GM12874 (cell line): Measurements from ENCODE around the gene SLC1A3.

Experiments
- CTCF ChIP-seq: IDR thresholded peaks from 2 replicates; pipeline ENCODE4 v1.5.1; 2011; ENCODE audit warnings: low read depth, mild to moderate bottlenecking, control low read depth, low read length, moderate library complexity; ENCODE audit not compliant: insufficient read depth

SLC1A3 gene

DNA sequence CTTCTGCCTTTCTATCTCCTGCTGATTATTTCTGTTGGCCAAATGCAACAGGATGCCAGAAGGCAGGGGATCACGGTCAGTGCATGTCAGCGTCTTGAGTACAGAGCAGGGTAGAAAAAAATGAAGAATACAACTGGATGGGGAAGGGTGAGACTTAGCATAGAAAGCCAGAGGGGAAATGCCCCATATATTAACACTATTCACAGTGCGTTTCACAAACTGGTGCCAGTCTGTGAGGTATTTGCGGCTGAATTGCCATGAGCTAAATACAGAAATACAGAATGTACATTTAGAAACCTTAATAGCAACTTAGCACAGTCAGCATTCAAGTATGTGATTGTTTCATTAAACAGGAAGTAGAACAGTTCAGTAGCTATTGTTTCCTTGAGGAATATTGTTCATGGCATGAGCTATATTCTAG lies 31.0 kb upstream of the SLC1A3 start:
- no peak for TF ChIP-seq CTCF

DNA sequence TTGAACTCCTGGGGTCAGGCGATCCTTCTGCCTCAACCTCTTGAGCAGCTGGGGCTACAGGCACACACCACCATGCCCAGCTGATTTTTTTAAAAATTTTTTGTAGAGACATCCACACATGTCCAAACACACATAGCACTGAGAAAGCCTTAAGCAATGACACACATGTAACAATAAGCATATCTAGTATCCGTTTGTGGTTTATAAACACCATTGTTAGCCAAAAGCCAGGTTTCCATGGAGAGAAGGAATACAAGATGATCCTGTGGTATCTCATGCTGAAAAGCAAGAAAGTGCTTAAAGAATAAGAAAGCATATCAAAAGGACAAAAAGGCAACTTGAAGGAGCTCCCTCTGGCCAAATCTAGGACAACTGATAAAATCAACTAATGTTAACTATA lies 29.7 kb upstream of the SLC1A3 start:
- no peak for TF ChIP-seq CTCF

GRCh38 chr5:36581070-36581469 lies 25.3 kb upstream of the SLC1A3 start:
- no peak for TF ChIP-seq CTCF

DNA sequence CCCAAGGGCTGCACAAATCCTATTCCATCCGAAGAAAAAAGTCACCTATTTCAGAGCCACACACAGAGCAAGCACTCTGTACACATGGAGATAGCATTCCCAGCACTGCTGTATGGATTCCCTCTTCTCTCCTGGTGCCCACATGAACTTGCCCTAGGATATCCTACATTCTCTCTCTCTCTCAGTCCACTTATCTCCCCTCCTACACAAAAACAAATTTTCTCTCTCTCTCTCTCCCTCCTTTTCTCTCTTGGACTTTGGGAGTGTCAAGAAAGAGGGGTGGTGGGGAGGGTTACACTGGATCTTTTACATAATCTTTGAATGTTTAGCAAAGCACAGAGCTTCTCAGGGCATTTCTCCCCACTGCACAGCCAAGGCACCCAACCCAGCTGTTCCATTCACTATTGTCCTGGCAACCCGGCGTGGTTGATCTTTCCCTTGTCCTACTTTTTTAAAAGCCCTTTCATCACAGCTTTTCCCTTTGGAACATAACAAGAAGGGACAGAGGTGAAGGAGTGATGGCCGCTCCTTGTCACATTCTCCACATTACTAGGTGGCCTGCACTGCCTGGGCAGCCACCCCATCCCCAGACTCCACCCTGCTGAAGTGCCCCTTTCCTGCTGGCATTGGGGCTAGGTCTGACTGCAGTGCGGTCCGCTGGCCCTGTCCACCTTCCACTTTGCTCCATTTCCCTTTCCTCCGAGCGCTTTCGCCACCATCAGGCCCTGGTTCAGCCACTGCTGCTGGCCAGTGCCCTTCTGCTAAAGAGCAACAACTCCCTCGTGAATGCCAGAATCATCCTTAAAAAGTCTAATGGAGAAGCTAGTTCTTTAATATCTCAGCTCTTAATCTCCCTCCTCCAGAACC lies 22.2 kb upstream of the SLC1A3 start:
- TF ChIP-seq CTCF: no peak

DNA sequence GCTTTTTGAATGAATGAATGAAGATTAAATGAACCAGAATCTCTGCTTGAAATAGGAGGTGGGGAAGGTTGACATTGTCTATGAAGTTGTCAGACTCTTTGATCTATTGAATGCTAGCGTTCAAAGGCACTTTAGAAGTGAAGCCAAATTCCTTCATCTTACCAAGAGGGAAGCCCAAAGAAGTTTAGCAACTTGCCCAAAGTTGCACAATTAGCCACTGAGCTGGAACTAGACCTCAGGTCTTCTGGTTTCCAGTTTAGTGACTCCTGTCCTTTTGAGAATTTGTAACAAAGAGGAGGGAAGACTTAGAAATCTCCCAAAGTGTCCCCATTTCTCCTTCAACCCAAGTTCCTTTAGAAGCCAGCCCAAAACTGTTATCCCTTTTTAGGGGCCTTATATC lies 20.7 kb upstream of the SLC1A3 start:
- no peak for TF ChIP-seq CTCF

DNA sequence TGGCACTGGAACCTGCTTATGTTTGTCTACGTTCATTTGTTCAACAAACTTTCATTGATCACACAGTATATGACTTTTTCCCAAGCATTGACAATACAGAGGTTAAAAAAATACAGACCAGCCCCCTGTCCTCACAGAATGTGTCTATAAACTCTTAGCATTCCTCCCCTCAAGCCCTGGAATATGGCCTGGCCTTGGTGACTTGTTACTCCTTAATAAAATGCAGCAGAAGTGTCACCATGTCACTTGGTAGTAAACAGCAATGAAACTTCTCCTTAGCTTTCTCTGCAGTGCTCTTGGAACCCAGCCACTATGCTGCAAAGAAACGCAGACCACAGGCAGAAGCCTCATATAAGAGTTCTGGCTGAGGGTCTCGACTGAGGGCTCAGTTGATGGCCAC lies 19.1 kb upstream of the SLC1A3 start:
- no peak for TF ChIP-seq CTCF

DNA sequence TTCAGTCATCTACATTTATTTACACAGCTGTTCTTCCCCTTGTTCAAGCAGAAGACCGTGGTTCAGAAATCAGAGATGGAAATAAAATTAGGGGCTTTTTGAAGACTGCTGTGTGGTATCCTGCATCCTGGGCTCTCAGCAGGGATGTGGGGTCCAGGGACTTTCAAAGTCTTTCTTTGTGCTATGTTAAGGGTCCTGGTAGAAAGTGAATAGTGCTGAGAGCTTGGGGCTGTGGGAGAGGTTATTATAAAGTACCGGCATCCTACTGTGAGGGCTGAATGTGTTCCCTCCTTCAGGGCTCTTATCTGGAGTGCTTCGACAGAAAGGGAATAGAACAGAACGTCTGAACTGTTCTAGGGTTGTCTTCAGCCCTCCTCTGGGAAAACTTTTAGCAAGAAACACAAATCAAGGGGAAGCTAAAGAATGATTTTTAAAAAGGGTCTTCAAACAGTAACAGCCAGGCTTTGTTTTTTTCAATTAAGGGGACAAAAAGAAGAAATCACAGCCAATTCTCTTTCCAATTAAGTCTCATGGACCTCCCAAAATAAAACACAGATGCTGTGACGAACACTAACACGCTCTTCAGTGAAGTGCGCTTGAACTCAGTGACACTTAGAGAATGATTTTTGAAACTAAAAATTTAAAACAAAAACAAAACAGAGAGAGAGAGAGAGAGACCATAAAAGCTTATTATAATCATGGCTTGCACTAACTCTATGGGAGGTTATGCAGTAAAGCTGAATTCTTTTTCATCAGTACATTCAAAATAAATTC lies 15.7 kb upstream of the SLC1A3 start:
- TF ChIP-seq CTCF: no peak
